ENCODE data around the gene COASY.

The COASY gene

GRCh38 chr17:42561897-42562387 is at the start of gene COASY:
Gene COASY (plus strand): TSS chr17:42562148. CDS start chr17:42562623, 475 bp downstream.
- peaks cover 13 to 28% of the 10 kb centered on the region in 2 donors for H3K4me1 ChIP-seq (ENCODE audit: control insufficient read depth in 1 of 2, insufficient read depth in 2 of 2, low read length in 2 of 2)

GRCh38 chr17:42512246-42512645 is 49.7 kb upstream of the COASY start:
- no peaks in the 10 kb centered on the region for H3K9me3 ChIP-seq (ENCODE audit: control insufficient read depth in 1 of 2, low read length in 2 of 2)
- H3K27me3 ChIP-seq (ENCODE audit: low read depth, low read length): no peaks in the 10 kb centered on the region
- no peak overlapping the region for H3K4me3 ChIP-seq (ENCODE audit: low read depth in 1 of 2, low read length in 2 of 2)
- peaks cover 47 to 50% of the 10 kb centered on the region in 2 donors for H3K36me3 ChIP-seq (ENCODE audit: control insufficient read depth in 1 of 2, insufficient read depth in 2 of 2, low read length in 2 of 2)
- H3K4me1 ChIP-seq (ENCODE audit: control insufficient read depth in 1 of 2, insufficient read depth in 2 of 2, low read length in 2 of 2): peaks cover 0 to 18% of the 10 kb centered on the region in 2 donors
- no peak overlapping the region for H3K27ac ChIP-seq (ENCODE audit: low read length)

More at GRCh38 chr17:42561897-42562387, at the start of gene COASY:
- peaks cover 14 to 25% of the 10 kb centered on the region in 2 donors for H3K36me3 ChIP-seq (ENCODE audit: control insufficient read depth in 1 of 2, insufficient read depth in 2 of 2, low read length in 2 of 2)
- no peaks in the 10 kb centered on the region for H3K27me3 ChIP-seq (ENCODE audit: low read depth, low read length)
- peak within 1 kb of the TSS; percentile 98 for H3K4me3 ChIP-seq (ENCODE audit: low read depth in 1 of 2, low read length in 2 of 2)
- no peaks in the 10 kb centered on the region for H3K9me3 ChIP-seq (ENCODE audit: control insufficient read depth in 1 of 2, low read length in 2 of 2)
- peak within 1 kb of the TSS; percentile 97 for H3K27ac ChIP-seq (ENCODE audit: low read length)

GRCh38 chr17:42512733-42513251 is 49.2 kb upstream of the COASY start:
- peaks cover 44 to 45% of the 10 kb centered on the region in 2 donors for H3K36me3 ChIP-seq (ENCODE audit: control insufficient read depth in 1 of 2, insufficient read depth in 2 of 2, low read length in 2 of 2)
- H3K27me3 ChIP-seq (ENCODE audit: low read depth, low read length): no peaks in the 10 kb centered on the region
- no peaks in the 10 kb centered on the region for H3K9me3 ChIP-seq (ENCODE audit: control insufficient read depth in 1 of 2, low read length in 2 of 2)
- H3K4me1 ChIP-seq (ENCODE audit: control insufficient read depth in 1 of 2, insufficient read depth in 2 of 2, low read length in 2 of 2): peaks cover 3 to 23% of the 10 kb centered on the region in 2 donors
- H3K4me3 ChIP-seq (ENCODE audit: low read depth in 1 of 2, low read length in 2 of 2): no peak overlapping the region
- H3K27ac ChIP-seq (ENCODE audit: low read length): peak overlapping the region; percentile 32

GRCh38 chr17:42513686-42514085 is 48.3 kb upstream of the COASY start:
- no peaks in the 10 kb centered on the region for H3K27me3 ChIP-seq (ENCODE audit: low read depth, low read length)
- H3K9me3 ChIP-seq (ENCODE audit: control insufficient read depth in 1 of 2, low read length in 2 of 2): no peaks in the 10 kb centered on the region
- H3K4me1 ChIP-seq (ENCODE audit: control insufficient read depth in 1 of 2, insufficient read depth in 2 of 2, low read length in 2 of 2): peaks cover 12 to 31% of the 10 kb centered on the region in 2 donors
- no peak overlapping the region for H3K4me3 ChIP-seq (ENCODE audit: low read depth in 1 of 2, low read length in 2 of 2)
- no peak overlapping the region for H3K27ac ChIP-seq (ENCODE audit: low read length)
- H3K36me3 ChIP-seq (ENCODE audit: control insufficient read depth in 1 of 2, insufficient read depth in 2 of 2, low read length in 2 of 2): peaks cover 36 to 38% of the 10 kb centered on the region in 2 donors

- H3K4me1 ChIP-seq (ENCODE audit: control insufficient read depth in 1 of 2, insufficient read depth in 2 of 2, low read length in 2 of 2): peaks cover 18 to 36% of the 10 kb centered on the region in 2 donors
- no peak overlapping the region for H3K27ac ChIP-seq (ENCODE audit: low read length)
- H3K4me3 ChIP-seq (ENCODE audit: low read depth in 1 of 2, low read length in 2 of 2): no peak overlapping the region
- no peaks in the 10 kb centered on the region for H3K27me3 ChIP-seq (ENCODE audit: low read depth, low read length)
- H3K36me3 ChIP-seq (ENCODE audit: control insufficient read depth in 1 of 2, insufficient read depth in 2 of 2, low read length in 2 of 2): peaks cover 31 to 34% of the 10 kb centered on the region in 2 donors
- H3K9me3 ChIP-seq (ENCODE audit: control insufficient read depth in 1 of 2, low read length in 2 of 2): no peaks in the 10 kb centered on the region
Measured at GRCh38 chr17:42514279-42514678, 47.7 kb upstream of the COASY start.

- peaks cover 24 to 42% of the 10 kb centered on the region in 2 donors for H3K4me1 ChIP-seq (ENCODE audit: control insufficient read depth in 1 of 2, insufficient read depth in 2 of 2, low read length in 2 of 2)
- H3K27ac ChIP-seq (ENCODE audit: low read length): no peak overlapping the region
- H3K9me3 ChIP-seq (ENCODE audit: control insufficient read depth in 1 of 2, low read length in 2 of 2): no peaks in the 10 kb centered on the region
- H3K36me3 ChIP-seq (ENCODE audit: control insufficient read depth in 1 of 2, insufficient read depth in 2 of 2, low read length in 2 of 2): peaks cover 25 to 28% of the 10 kb centered on the region in 2 donors
- H3K4me3 ChIP-seq (ENCODE audit: low read depth in 1 of 2, low read length in 2 of 2): no peak overlapping the region
- no peaks in the 10 kb centered on the region for H3K27me3 ChIP-seq (ENCODE audit: low read depth, low read length)
Measured at GRCh38 chr17:42514867-42515266, 47.1 kb upstream of the COASY start.

GRCh38 chr17:42517516-42517915 is 44.4 kb upstream of the COASY start:
- peak overlapping the region in 1 of 2 donors; percentile 36 for H3K4me3 ChIP-seq (ENCODE audit: low read depth in 1 of 2, low read length in 2 of 2)
- H3K36me3 ChIP-seq (ENCODE audit: control insufficient read depth in 1 of 2, insufficient read depth in 2 of 2, low read length in 2 of 2): peaks cover 21 to 25% of the 10 kb centered on the region in 2 donors
- no peaks in the 10 kb centered on the region for H3K9me3 ChIP-seq (ENCODE audit: control insufficient read depth in 1 of 2, low read length in 2 of 2)
- peaks cover 42 to 65% of the 10 kb centered on the region in 2 donors for H3K4me1 ChIP-seq (ENCODE audit: control insufficient read depth in 1 of 2, insufficient read depth in 2 of 2, low read length in 2 of 2)
- H3K27me3 ChIP-seq (ENCODE audit: low read depth, low read length): no peaks in the 10 kb centered on the region
- peak overlapping the region; percentile 97 for H3K27ac ChIP-seq (ENCODE audit: low read length)

GRCh38 chr17:42518046-42518754 is 43.7 kb upstream of the COASY start:
- peak overlapping the region; percentile 97 for H3K27ac ChIP-seq (ENCODE audit: low read length)
- peak overlapping the region; percentile 7 to 36 for H3K4me3 ChIP-seq (ENCODE audit: low read depth in 1 of 2, low read length in 2 of 2)
- peaks cover 22 to 25% of the 10 kb centered on the region in 2 donors for H3K36me3 ChIP-seq (ENCODE audit: control insufficient read depth in 1 of 2, insufficient read depth in 2 of 2, low read length in 2 of 2)
- no peaks in the 10 kb centered on the region for H3K9me3 ChIP-seq (ENCODE audit: control insufficient read depth in 1 of 2, low read length in 2 of 2)
- peaks cover 44 to 65% of the 10 kb centered on the region in 2 donors for H3K4me1 ChIP-seq (ENCODE audit: control insufficient read depth in 1 of 2, insufficient read depth in 2 of 2, low read length in 2 of 2)
- no peaks in the 10 kb centered on the region for H3K27me3 ChIP-seq (ENCODE audit: low read depth, low read length)

- peak overlapping the region; percentile 97 for H3K27ac ChIP-seq (ENCODE audit: low read length)
- peaks cover 44 to 63% of the 10 kb centered on the region in 2 donors for H3K4me1 ChIP-seq (ENCODE audit: control insufficient read depth in 1 of 2, insufficient read depth in 2 of 2, low read length in 2 of 2)
- peaks cover 17 to 20% of the 10 kb centered on the region in 2 donors for H3K36me3 ChIP-seq (ENCODE audit: control insufficient read depth in 1 of 2, insufficient read depth in 2 of 2, low read length in 2 of 2)
- H3K4me3 ChIP-seq (ENCODE audit: low read depth in 1 of 2, low read length in 2 of 2): peak overlapping the region in 1 of 2 donors; percentile 36
- H3K9me3 ChIP-seq (ENCODE audit: control insufficient read depth in 1 of 2, low read length in 2 of 2): no peaks in the 10 kb centered on the region
- no peaks in the 10 kb centered on the region for H3K27me3 ChIP-seq (ENCODE audit: low read depth, low read length)
Measured at GRCh38 chr17:42518755-42519545, 43.0 kb upstream of the COASY start.

GRCh38 chr17:42519546-42520491 is 42.1 kb upstream of the COASY start:
- Histone ChIP-seq H3K27me3 (ENCODE audit: low read depth, low read length) (no peaks in the 10 kb centered on the region), H3K4me1 (ENCODE audit: control insufficient read depth in 1 of 2, insufficient read depth in 2 of 2, low read length in 2 of 2) (peaks cover 44 to 63% of the 10 kb centered on the region in 2 donors), H3K9me3 (ENCODE audit: control insufficient read depth in 1 of 2, low read length in 2 of 2) (no peaks in the 10 kb centered on the region), H3K27ac (ENCODE audit: low read length) (peak overlapping the region; percentile 97), H3K4me3 (ENCODE audit: low read depth in 1 of 2, low read length in 2 of 2) (peak overlapping the region in 1 of 2 donors; percentile 43), H3K36me3 (ENCODE audit: control insufficient read depth in 1 of 2, insufficient read depth in 2 of 2, low read length in 2 of 2) (peaks cover 8 to 11% of the 10 kb centered on the region in 2 donors)

Data from muscle layer of duodenum (tissue), 2 donors.